GM19395 (cell line): ENCODE measurements around the gene TPO.
"Not testable (repeated sequence)": the region's sequence is repeated elsewhere in the genome, so short reads cannot be mapped to it uniquely, and the experiment has no call there.

Source experiments
- ATAC-seq: cut with Tn5 transposase; IDR thresholded peaks from one replicate; pipeline ENCODE4 v1.9.1; 2021; ENCODE audit warnings: mild to moderate bottlenecking, moderate library complexity; ENCODE audit not compliant: unreplicated experiment

Gene TPO

GRCh38 chr2:1413156-1413710 lies at the start of gene TPO:
Gene TPO, plus strand, starts transcription at chr2:1413463. Its CDS starts 946 bp downstream, at chr2:1414409.
- ATAC-seq = no peak

- no peak for ATAC-seq
These were observed 46.6 kb upstream of the TPO start for GRCh38 chr2:1366546-1367134.

GRCh38 chr2:1367601-1368000 lies 45.7 kb upstream of the TPO start:
- ATAC-seq = no peak

GRCh38 chr2:1369905-1370304 lies 43.4 kb upstream of the TPO start:
- no peak for ATAC-seq

- ATAC-seq = no peak
These were observed 42.8 kb upstream of the TPO start for GRCh38 chr2:1370461-1370860.

GRCh38 chr2:1371082-1371481 lies 42.2 kb upstream of the TPO start:
- no peak for ATAC-seq

- ATAC-seq = no peak
These were observed 39.4 kb upstream of the TPO start for GRCh38 chr2:1373830-1374229.

- ATAC-seq = no peak
These were observed 39.0 kb upstream of the TPO start for GRCh38 chr2:1374287-1374686.

GRCh38 chr2:1375794-1376193 lies 37.5 kb upstream of the TPO start:
- no peak for ATAC-seq

- ATAC-seq = no peak
These were observed 35.8 kb upstream of the TPO start for GRCh38 chr2:1377473-1377872.

GRCh38 chr2:1378456-1379150 lies 34.7 kb upstream of the TPO start:
- no peak for ATAC-seq

- no peak for ATAC-seq
These were observed 31.6 kb upstream of the TPO start for GRCh38 chr2:1381644-1382043.

- not testable (repeated sequence) for ATAC-seq
These were observed 25.1 kb upstream of the TPO start for GRCh38 chr2:1387954-1388725.

- not testable (repeated sequence) for ATAC-seq
These were observed 23.1 kb upstream of the TPO start for GRCh38 chr2:1390118-1390517.

- no peak for ATAC-seq
These were observed 19.9 kb upstream of the TPO start for GRCh38 chr2:1393321-1393720.

GRCh38 chr2:1394709-1395408 lies 18.4 kb upstream of the TPO start:
- no peak for ATAC-seq

- no peak for ATAC-seq
These were observed 15.9 kb upstream of the TPO start for GRCh38 chr2:1397350-1397749.

- ATAC-seq = no peak
These were observed 15.1 kb upstream of the TPO start for GRCh38 chr2:1398191-1398590.

GRCh38 chr2:1400943-1401735 lies 12.1 kb upstream of the TPO start:
- no peak for ATAC-seq

- ATAC-seq = no peak
These were observed 11.2 kb upstream of the TPO start for GRCh38 chr2:1402064-1402463.
